Activated CD8-positive, alpha-beta memory T cell treated with anti-CD3 and anti-CD28 coated beads for 36 hours (primary cell): ENCODE results near the gene ELAC1. TPM values are rescaled to one million over a fixed set of nuclear protein-coding genes. Genes with fewer than 3 reads are reported as not detected.

ENCODE experiments used
- CTCF ChIA-PET: fragments of 350-600 bp; sonication (Branson Sonifier 250); formaldehyde crosslinking; loops from one replicate; lab custom pipeline; 2021; ENCODE audit warnings: antibody characterized with exemption; lab: Charles Lee
- POLR2A ChIA-PET: fragments of 350-600 bp; sonication (Branson Sonifier 250); formaldehyde crosslinking; loops from one replicate; lab custom pipeline; 2021; ENCODE audit warnings: antibody characterized with exemption; lab: Charles Lee
- total RNA-seq, 2 experiments: library from RNA; stranded (reverse); gene quantifications; one replicate each; pipeline ENCODE4 v1.2.3, GENCODE V29; 2021

The ELAC1 gene
- total RNA-seq, 2 experiments from 2014 or later: 8.2 to 9.5 TPM

DNA sequence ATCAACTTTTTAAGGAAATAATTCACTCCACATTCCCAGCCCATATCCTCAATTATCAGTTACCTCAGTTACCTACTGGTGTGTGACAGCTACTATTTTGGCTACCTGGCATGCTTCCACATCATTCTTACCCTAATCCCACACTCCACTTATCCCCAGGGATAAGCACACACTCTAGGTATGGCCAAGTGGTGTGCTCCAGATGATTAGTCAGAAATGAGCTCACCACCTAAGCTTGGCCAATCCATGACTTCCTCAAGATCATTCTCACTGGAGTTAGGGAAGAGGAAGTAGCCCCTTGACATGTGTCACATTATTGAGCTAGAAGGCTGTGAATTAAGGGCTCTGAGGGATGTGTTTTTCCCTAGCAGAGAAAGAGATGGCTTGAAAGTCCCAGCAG lies 41.2 kb downstream of the ELAC1 start:
- POLR2A ChIA-PET: interaction anchor here (1.2 kb wide), 1 partner anchor 21 kb away, joined by 3 read pairs; the partner anchor contains the start of gene SMAD4
- CTCF ChIA-PET: interaction anchor here (1.0 kb wide), 1 partner anchor 12 kb away, joined by 3 read pairs; no protein-coding TSS in a partner anchor

DNA sequence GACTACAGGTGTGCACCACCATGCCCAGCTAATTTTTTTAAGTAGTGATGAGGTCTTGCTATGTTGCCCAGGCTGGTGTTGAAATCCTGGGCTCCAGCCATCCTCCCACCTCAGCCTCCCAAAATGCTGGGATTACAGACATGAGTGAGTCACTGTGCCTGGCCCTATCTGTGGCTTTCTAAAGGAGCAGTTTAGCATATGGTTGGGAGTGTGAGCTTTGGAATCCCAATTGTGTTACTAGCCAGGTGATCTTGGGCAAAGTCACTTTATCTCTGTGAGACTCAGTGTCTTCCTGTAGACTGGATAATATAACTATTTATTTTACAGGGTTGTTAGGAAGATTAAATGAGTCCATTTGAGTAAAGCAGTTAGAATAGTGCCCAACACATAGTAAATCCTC lies 42.4 kb downstream of the ELAC1 start:
- POLR2A ChIA-PET: no interaction called here
- CTCF ChIA-PET: interaction anchor here (1.5 kb wide), 1 partner anchor 190 kb away, joined by 3 read pairs; no protein-coding TSS in a partner anchor

DNA sequence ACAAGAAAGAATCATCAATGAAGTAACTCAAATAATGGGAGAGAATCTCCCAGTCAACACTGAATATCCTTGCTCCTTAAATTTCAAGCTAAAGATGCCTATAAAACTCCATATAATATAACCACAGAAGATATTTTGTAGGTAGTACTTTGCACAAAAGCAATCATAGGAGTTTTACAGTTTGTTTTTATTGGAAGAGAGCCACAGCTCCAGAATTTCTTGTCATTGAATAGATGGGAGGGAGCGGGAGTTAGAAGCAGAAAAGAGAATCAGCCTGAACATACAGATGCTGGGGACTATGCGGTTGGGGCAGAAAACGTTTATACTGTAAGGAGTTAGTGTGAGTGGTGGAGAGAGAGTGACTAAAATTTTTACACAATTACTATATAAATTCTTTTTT lies 43.9 kb downstream of the ELAC1 start:
- ChIA-PET CTCF (no interaction called here), POLR2A (interaction anchor here (0.8 kb wide), 1 partner anchor 14 kb away, joined by 3 read pairs; no protein-coding TSS in a partner anchor)

DNA sequence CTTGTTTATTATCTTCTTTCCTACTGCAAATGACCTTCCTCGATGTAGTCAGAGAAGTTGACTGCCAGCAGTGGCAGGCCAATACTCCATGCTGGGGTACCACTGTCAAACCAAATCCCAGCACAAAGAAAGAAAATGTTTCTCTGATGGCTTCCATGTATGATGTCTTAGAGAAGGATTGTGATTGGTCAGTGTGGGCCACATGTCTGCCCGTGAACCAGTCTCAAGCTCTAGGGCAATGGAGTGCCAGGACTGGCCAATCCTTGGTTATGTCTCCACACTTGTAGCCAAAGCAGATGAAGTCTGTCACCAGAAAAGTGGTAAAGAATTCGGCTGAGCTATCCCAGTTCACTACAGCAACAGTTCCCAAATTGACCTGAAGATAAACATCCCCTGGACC lies 44.6 kb downstream of the ELAC1 start:
- ChIA-PET POLR2A (no interaction called here), CTCF (no interaction called here)

DNA sequence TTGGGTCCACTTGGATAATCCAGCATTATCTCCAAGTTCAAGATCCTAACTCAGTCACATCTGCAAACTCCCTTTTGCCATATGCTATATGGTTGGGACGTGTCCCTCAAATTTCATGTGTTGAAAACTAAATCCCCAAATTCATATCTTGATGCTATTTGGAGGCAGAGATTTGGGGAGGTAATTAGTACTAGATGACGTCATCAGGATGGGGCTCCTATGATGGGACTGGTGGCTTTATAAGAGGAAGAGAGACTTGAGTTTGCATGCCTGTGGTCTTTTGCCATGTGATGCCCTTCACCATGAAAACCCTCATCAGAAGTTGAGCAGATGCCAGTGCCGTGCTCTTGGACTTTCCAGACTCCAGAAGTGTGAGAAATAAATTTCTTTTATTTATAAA lies 45.4 kb downstream of the ELAC1 start:
- CTCF ChIA-PET: no interaction called here
- POLR2A ChIA-PET: no interaction called here

DNA sequence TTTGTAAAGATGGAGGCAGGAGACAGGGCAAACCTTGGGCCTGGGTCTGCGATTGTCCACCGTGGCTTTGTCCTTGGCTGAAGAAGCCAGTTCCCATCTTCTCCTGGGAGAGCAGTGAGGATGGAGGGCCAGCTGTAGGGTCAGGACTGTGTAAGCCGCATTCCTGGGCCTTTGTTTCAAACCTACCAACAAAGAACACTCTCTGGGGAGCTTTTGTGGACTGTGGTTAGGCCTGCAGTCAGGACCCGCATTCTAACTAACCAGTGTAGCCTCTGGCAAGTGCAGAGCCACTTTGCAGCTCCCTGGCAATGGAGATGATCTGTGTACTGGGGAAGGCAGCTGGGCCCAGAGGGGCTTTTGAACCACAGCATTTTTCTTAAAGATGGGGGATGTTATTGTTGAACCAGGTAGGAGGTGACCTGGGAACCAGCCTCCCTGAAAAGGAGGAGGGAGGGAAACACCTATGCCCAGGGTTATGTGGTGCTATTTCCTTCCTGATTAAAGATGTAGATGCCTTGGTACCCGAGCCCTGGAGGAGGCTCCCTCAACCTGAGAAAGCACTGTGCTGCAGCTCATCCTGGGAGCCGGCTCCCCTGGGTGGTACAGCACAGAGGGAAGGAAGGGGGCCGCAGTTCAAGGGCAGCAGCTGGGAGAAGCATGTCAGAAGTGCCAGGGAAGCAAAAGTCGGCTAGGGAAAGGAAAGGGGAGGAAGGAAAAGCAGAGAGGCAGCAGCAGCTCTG lies 49.5 kb downstream of the ELAC1 start:
- POLR2A ChIA-PET: no interaction called here
- CTCF ChIA-PET: no interaction called here

DNA sequence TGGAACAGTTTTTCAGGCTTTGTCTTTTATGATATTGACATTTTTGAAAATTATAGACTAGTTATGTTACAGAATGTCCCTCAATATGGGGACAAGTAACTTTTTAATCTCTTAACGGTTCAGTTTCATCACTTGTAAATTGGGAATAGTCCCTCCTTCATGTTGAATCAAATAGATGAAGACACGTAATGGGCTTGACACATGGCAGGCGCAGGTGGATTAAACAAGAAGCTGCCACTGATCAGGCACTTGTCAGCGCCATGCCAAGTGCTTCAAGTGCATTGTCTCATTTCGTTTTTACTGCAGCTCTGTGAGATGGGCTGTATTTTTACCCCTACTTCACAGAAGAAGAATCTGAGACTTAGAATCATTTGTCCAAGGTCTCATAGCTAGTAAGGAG lies 52.7 kb downstream of the ELAC1 start:
- CTCF ChIA-PET: interaction anchor here (0.7 kb wide), 1 partner anchor 11 kb away, joined by 3 read pairs; no protein-coding TSS in a partner anchor
- POLR2A ChIA-PET: interaction anchor here (0.7 kb wide), 1 partner anchor 10 kb away, joined by 3 read pairs; the partner anchor contains the start of gene SMAD4

DNA sequence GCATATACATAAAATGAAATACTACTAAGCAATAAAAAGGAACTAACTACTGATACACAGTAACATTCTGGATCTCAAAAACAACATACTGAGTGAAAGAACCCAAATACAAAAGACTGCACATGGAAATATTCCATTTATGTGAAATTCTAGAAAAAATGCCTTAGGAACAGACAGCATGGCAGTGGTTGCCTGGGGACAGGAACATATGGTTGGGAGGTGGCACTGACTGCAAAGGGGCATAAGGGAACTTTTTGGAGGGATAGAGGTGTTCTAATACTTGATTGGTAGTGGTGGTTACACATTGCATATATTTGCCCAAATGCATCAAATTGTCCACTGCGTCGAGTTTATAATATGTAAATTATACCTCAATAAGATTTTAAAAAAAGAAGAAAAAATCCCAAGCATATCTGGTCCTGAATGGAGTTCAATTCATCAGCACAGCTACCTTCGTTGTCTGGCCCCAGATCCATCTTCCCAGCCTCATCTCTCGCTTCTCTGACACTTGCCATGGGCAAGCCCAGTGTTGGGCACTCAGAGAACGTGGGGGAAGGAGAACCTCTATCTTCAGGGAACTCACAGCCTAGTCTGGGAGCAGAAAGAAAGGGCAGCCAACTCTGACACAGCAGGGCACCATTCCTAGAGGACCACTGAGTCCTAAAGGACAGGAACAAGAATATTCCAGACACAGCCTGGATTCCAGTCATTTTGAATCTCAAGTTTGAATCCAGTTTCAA lies 53.6 kb downstream of the ELAC1 start:
- ChIA-PET CTCF (interaction anchor here (0.7 kb wide), 1 partner anchor 12 kb away, joined by 3 read pairs; no protein-coding TSS in a partner anchor), POLR2A (interaction anchor here (0.7 kb wide), 1 partner anchor 9 kb away, joined by 3 read pairs; the partner anchor contains the start of gene SMAD4)

DNA sequence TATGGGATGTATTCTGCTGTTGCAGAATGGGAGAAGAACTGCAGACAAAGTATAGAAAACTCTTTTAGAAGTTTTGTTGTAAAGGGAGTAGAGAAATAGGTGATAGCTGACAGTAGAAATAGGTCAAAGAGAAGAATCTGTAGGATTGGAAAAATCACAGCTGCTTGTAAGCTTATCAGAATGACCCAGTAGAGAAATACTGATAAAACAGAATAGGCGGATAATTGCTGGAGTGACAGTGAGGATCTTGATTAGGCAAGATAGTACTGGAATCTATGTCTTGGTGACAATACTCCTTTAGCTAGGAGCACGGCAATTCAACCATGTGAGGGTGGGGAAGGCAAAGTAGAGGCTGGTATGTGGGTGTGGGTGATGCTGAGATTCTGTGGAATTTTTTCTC lies 57.7 kb downstream of the ELAC1 start:
- ChIA-PET CTCF (no interaction called here), POLR2A (interaction anchor here (1.1 kb wide), 1 partner anchor 14 kb away, joined by 3 read pairs; no protein-coding TSS in a partner anchor)

DNA sequence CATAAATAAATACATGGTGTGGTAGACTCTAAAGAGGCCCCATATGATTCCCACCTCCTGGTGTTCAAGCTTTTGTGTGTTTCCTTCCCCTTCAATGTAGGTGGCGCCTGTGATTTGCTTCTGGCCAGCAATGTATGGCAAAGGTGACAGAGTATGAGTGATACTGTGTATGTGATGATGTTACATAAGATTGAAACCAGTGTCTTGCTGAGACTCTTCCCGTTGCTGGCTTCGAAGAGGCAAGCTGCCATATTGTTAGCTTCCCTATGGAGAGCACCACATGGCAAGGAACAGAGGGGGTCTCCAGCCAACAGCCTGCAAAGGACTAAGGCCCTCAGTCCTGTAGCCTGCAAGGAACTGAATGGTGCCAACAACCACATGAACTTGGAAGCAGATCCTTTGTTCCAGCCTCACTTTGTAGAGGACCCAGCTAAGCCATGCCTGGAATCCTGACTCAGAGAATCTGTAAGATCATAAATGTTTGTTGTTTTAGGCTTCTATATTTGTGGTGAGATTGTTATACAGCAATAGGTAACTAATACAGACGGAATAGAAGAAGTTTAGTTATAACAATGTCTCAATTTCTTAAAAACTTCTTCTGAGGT lies 60.5 kb downstream of the ELAC1 start:
- ChIA-PET CTCF (interaction anchor here (0.6 kb wide), 1 partner anchor 208 kb away, joined by 3 read pairs; no protein-coding TSS in a partner anchor), POLR2A (no interaction called here)

DNA sequence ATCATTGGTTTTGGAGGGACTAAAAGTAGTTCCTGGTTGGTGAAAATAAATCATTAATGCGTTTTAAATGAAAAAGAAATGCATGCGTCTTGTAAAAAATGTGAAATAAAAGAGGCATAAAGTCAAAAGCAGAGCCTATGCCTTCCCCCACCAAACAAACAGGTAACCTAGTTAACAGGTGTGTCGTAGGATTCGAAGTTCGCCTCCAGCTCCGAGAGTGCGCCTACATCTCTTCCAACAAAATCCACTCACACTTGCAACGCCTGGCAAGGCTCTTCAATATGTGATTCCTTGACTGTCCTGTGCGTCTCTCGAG lies 61.5 kb downstream of the ELAC1 start:
- ChIA-PET POLR2A (interaction anchor here (0.8 to 1.9 kb wide), 5 partner anchors 10 to 151 kb away, joined by 3 to 18 read pairs (median 6); partner anchors contain the start of genes ELAC1 and ME2), CTCF (no interaction called here)

DNA sequence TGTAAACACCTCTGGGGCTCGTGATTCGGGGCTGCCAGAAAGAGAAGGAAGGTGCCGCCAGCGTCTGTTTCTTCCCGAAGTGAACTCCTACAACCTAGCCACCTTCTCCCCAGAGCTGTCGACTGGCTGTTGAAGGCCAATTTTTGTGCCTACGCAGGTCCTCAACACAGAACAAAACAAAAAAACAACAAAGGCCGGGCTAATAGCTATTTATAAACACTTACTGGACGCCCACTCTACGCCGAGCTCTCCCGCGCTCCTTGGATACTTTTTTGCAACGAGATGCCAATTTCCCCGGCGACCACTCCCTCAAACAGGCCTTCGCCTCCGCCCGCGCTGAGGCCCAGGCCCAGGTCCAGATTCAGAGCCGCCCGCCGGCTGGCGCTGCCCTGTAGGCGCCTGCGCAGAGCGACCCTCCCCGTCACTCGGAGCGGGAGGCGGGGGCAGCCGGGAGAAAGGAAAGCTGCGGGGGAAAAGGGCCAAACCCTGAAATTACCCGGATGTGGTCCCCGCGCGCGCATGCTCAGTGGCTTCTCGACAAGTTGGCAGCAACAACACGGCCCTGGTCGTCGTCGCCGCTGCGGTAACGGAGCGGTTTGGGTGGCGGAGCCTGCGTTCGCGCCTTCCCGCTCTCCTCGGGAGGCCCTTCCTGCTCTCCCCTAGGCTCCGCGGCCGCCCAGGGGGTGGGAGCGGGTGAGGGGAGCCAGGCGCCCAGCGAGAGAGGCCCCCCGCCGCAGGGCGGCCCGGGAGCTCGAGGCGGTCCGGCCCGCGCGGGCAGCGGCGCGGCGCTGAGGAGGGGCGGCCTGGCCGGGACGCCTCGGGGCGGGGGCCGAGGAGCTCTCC lies 62.1 kb downstream of the ELAC1 start, which contains the start of gene SMAD4:
TSS of gene SMAD4 (plus strand) at position 520 of the 843 bp plus-strand sequence. CDS start 16,834 bp downstream, outside the sequence.
- CTCF ChIA-PET: interaction anchor here (1.1 to 1.2 kb wide), 2 partner anchors 151 to 196 kb away, joined by 5 read pairs; no protein-coding TSS in a partner anchor
- POLR2A ChIA-PET: interaction anchor here (0.8 to 1.9 kb wide), 11 partner anchors 9 to 167 kb away, joined by 3 to 18 read pairs (median 5); partner anchors contain the start of genes ELAC1, ME2 and MEX3C

DNA sequence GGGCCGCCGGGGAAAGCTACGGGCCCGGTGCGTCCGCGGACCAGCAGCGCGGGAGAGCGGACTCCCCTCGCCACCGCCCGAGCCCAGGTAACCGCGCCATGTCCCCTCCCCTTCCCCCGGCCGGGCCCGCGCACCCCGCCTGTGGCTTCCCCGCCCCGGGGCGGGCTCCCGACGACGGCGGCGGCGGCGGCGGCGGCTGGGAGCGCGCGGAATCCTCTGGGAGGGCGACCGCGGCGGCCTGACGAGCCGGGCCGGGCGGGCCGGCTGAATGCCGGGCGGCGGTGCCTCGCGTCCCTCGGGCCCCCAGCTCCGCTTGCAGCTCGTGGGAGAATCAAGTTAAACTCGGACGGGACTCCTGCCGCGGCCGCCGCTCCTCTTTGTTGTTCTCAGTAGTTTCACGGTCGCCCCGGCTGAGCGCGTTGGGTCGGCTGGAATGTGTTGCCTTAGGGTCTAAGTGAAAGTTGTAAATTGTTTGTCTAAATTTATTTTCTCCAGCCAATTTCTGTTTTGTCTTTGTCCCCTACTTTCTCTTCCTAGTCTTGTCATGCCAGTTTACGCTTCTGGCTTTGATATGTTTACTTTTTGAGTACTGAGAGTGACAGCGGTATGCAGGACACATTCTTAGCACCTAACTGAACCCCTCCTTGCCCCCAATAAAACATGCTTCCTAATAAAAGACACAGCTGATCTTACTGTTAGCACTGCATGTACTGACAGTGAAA lies 62.9 kb downstream of the ELAC1 start:
- ChIA-PET POLR2A (interaction anchor here (0.5 to 1.9 kb wide), 12 partner anchors 9 to 168 kb away, joined by 3 to 18 read pairs (median 4); partner anchors contain the start of genes ME2 and MEX3C), CTCF (interaction anchor here (1.1 to 1.2 kb wide), 2 partner anchors 152 to 197 kb away, joined by 5 read pairs; no protein-coding TSS in a partner anchor)

DNA sequence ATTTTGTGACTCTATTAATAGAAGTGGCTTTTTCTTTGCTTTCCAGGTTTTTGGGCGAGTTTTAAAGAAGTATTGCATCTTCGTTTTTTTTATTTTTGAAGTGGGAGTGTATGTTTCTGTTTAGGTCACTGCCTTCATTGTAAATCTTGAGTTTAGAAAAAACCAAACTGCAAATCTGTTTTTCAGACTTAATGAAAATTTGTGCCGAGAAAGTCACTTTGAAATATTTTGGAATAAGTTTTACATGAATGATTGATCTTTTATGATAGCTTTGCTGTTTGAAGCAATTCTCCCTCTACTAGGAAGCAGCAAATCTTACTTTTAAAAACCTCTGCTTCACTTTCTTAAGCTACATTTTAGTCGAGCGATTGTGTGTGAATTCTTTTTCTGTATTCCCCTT lies 64.4 kb downstream of the ELAC1 start:
- POLR2A ChIA-PET: no interaction called here
- CTCF ChIA-PET: interaction anchor here (1.3 kb wide), 1 partner anchor 65 kb away, joined by 3 read pairs; the partner anchor contains the start of gene ELAC1

DNA sequence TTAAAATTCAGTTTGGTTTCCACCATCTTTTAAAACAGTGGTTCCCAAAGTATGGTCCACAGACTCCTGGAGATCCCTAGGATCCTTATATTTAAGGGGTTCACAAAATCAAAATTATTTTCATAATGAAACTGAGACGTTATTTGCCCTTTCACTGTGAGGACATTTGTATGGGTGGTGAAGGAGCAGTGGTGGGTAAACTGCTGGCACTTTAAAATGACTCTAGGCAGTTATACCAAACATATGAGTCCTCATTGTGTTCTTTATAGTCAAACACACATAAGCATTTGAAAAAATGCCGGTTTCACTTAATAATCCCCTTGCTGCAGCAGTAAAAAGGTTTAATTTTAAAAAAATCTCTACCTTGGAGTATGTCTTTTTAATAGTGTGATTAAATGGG lies 69.4 kb downstream of the ELAC1 start:
- POLR2A ChIA-PET: no interaction called here
- CTCF ChIA-PET: interaction anchor here (0.6 to 0.9 kb wide), 4 partner anchors 14 to 217 kb away, joined by 3 to 4 read pairs (median 3); partner anchors contain the start of gene MRO
